A549 (cell line): ENCODE measurements around the gene INHBE. TPM values are rescaled to one million over a fixed set of nuclear protein-coding genes. Genes with fewer than 3 reads are reported as not detected.
"Not testable (repeated sequence)": the region's sequence is repeated elsewhere in the genome, so short reads cannot be mapped to it uniquely, and the experiment has no call there.

Experiments used
- ATAC-seq, 2 experiments: fragments of 200-7000 bp in 1 of 2; fragments of >200 bp in 1 of 2; cut with Nextera tagmentation in 1 of 2; cut with Tn5 transposase in 1 of 2; 3 replicates each; pipeline versions ENCODE4 v1.8.0 to v1.9.1; 2018 to 2020; ENCODE audit warnings: mild to moderate bottlenecking in 1 of 2, moderate library complexity in 1 of 2
- CTCF ChIA-PET: fragments of 300-600 bp; sonication (Branson Sonifier 250); formaldehyde crosslinking; extraction: SDS; loops from one replicate; lab custom pipeline; 2021; ENCODE audit warnings: antibody characterized with exemption, inconsistent platforms; lab: Yijun Ruan, JAX
- POLR2A ChIA-PET: fragments of 350-600 bp; formaldehyde crosslinking; extraction: SDS; loops from one replicate; lab custom pipeline; 2021; ENCODE audit warnings: antibody characterized with exemption, inconsistent platforms; lab: Yijun Ruan, JAX
- DNase-seq, 2 experiments: peaks; one replicate each; pipeline versions ENCODE4 v3.0.0 to v3.0.0-alpha.2; 2011 to 2016; ENCODE audit warnings: low read depth in 1 of 2, low spot score in 1 of 2
- FAIRE-seq: peaks from 2 replicates; lab custom pipeline; 2011; peaks lifted over from hg19 to GRCh38; lab: Jason Lieb, UNC
- H3K27ac ChIP-seq, 2 experiments: fragments of >200 bp; sonication (Bioruptor Twin); formaldehyde crosslinking; 3 replicates each; pipeline ENCODE4 v1.5.1; 2016 to 2017
- H3K4me1 ChIP-seq: fragments of >200 bp; sonication (Bioruptor Twin); formaldehyde crosslinking; 3 replicates; pipeline ENCODE4 v1.6.1; 2016
- H3K4me2 ChIP-seq: fragments of >200 bp; sonication (Bioruptor Twin); formaldehyde crosslinking; 3 replicates; pipeline ENCODE4 v1.6.1; 2016
- H3K4me3 ChIP-seq: fragments of >200 bp; sonication (Bioruptor Twin); formaldehyde crosslinking; 3 replicates; pipeline ENCODE4 v1.5.1; 2016
- H3K9me3 ChIP-seq: fragments of >200 bp; sonication (Bioruptor Twin); formaldehyde crosslinking; 3 replicates; pipeline ENCODE4 v1.6.1; 2016
- CHD4 ChIP-seq: fragments of 200-600 bp; sonication (generic); IDR thresholded peaks from 2 replicates; pipeline ENCODE4 v1.6.1; 2016; ENCODE audit warnings: antibody characterized with exemption, mild to moderate bottlenecking, borderline replicate concordance
- E2F6 ChIP-seq: IDR thresholded peaks from 2 replicates; pipeline ENCODE4 v1.6.1; 2012; ENCODE audit warnings: low read depth, borderline replicate concordance
- ELK1 ChIP-seq: fragments of 150-350 bp; IDR thresholded peaks from 2 replicates; pipeline ENCODE4 v1.6.1; 2014; ENCODE audit warnings: low read depth, mild to moderate bottlenecking, low read length
- EP300 ChIP-seq, 2 experiments: fragments of >200 bp; sonication (Bioruptor Twin); formaldehyde crosslinking; IDR thresholded peaks; 2 replicates in 1 of 2; 3 replicates in 1 of 2; pipeline ENCODE4 v1.6.1; 2016 to 2017
- FOSL2 ChIP-seq, 2 experiments: fragments of 450-650 bp in 1 of 2; fragments of >200 bp in 1 of 2; sonication (Bioruptor Twin) in 1 of 2; formaldehyde crosslinking; IDR thresholded peaks; 2 replicates each; pipeline versions ENCODE4 v1.5.0 to v1.6.1; 2016 to 2020; ENCODE audit warnings: mild to moderate bottlenecking in 1 of 2, moderate library complexity in 1 of 2
- GATA3 ChIP-seq: IDR thresholded peaks from 2 replicates; pipeline ENCODE4 v1.6.1; 2012; ENCODE audit warnings: borderline replicate concordance
- HOXA7 ChIP-seq: fragments of 250-450 bp; sonication (Bioruptor Pico); IDR thresholded peaks from 2 replicates; pipeline ENCODE4 v1.5.0; 2020; ENCODE audit warnings: mild to moderate bottlenecking, moderate library complexity
- HOXB13 ChIP-seq: fragments of 250-450 bp; sonication (Bioruptor Pico); IDR thresholded peaks from 2 replicates; pipeline ENCODE4 v1.5.0; 2020; ENCODE audit warnings: low read depth, mild to moderate bottlenecking, moderate library complexity
- JUN ChIP-seq, 2 experiments: fragments of >200 bp; sonication (Bioruptor Twin); formaldehyde crosslinking; IDR thresholded peaks; 2 replicates in 1 of 2; 3 replicates in 1 of 2; pipeline ENCODE4 v1.6.1; 2016 to 2017
- MAZ ChIP-seq: fragments of 150-350 bp; IDR thresholded peaks from 2 replicates; pipeline ENCODE4 v1.6.1; 2014; ENCODE audit warnings: antibody characterized with exemption, low read depth, low read length, borderline replicate concordance
- MYC ChIP-seq: IDR thresholded peaks from 2 replicates; pipeline ENCODE4 v1.6.1; 2012; ENCODE audit warnings: mild to moderate bottlenecking, inconsistent platforms, low read length, improper control_type of control experiment, borderline replicate concordance
- NFE2L2 ChIP-seq: fragments of 150-350 bp; conservative IDR thresholded peaks from 2 replicates; pipeline ENCODE4 v1.6.1; 2014; ENCODE audit warnings: low read length
- NR3C1 ChIP-seq: fragments of >200 bp; sonication (Bioruptor Twin); formaldehyde crosslinking; IDR thresholded peaks from 3 replicates; pipeline ENCODE4 v1.6.1; 2017
- PHF8 ChIP-seq: fragments of 200-600 bp; sonication (generic); IDR thresholded peaks from 2 replicates; pipeline ENCODE4 v1.6.1; 2016; ENCODE audit warnings: low read depth, mild to moderate bottlenecking, antibody characterized with exemption, moderate library complexity, borderline replicate concordance
- POLR2AphosphoS2 ChIP-seq: conservative IDR thresholded peaks from 2 replicates; pipeline ENCODE4 v1.6.1; 2012; ENCODE audit warnings: low read length, improper control_type of control experiment, inconsistent platforms
- RARB ChIP-seq: fragments of 250-450 bp; sonication (Bioruptor Pico); IDR thresholded peaks from 2 replicates; pipeline ENCODE4 v1.8.0; 2021; ENCODE audit warnings: mild to moderate bottlenecking, moderate library complexity
- RNF2 ChIP-seq: fragments of 200-600 bp; sonication (generic); IDR thresholded peaks from 2 replicates; pipeline ENCODE4 v1.6.1; 2016; ENCODE audit warnings: low read depth, mild to moderate bottlenecking, antibody characterized with exemption, moderate library complexity, borderline replicate concordance
- SMC3 ChIP-seq: fragments of >200 bp; sonication (Bioruptor Twin); formaldehyde crosslinking; IDR thresholded peaks from 3 replicates; pipeline ENCODE4 v1.6.1; 2018; ENCODE audit warnings: inconsistent platforms
- TFCP2L1 ChIP-seq: fragments of 250-450 bp; sonication (Bioruptor Pico); IDR thresholded peaks from 2 replicates; pipeline ENCODE4 v1.5.0; 2021; ENCODE audit warnings: mild to moderate bottlenecking
- TP53 ChIP-seq: fragments of 250-450 bp; sonication (Bioruptor Pico); IDR thresholded peaks from 2 replicates; pipeline ENCODE4 v1.5.0; 2021; ENCODE audit warnings: mild to moderate bottlenecking, moderate library complexity
- ZC3H11A ChIP-seq: fragments of 450-650 bp; IDR thresholded peaks from 2 replicates; pipeline ENCODE4 v1.6.1; 2014; ENCODE audit warnings: antibody characterized with exemption, mild to moderate bottlenecking
- ZNF302 ChIP-seq: fragments of 250-450 bp; sonication (Bioruptor Pico); IDR thresholded peaks from 2 replicates; pipeline ENCODE4 v1.9.0; 2021; ENCODE audit warnings: inconsistent platforms, mild to moderate bottlenecking, moderate library complexity
- WGBS: methylation state at CpG from one replicate; pipeline ENCODE4 v1.1.6; 2017; ENCODE audit errors: missing lambda C conversion rate; 5-methylcytosine and 5-hydroxymethylcytosine counted together
- polyA plus RNA-seq, 4 experiments: library from polyadenylated mRNA; depleted of rRNA in 3 of 4; stranded (reverse); fragments of >200 nt; fragmentation: RNase III in 1 of 4; extraction: RNeasy Plus Mini Kit Qiagen cat#74134 plus additional on column Dnase treatment in 1 of 4; gene quantifications; 2 replicates in 3 of 4; 3 replicates in 1 of 4; pipeline ENCODE4 v1.2.3, GENCODE V29; 2011 to 2017

INHBE gene
- polyA plus RNA-seq, 2 of the 4 experiments (the other 2 are of a cell fraction), result 0.74 to 2.4 TPM

- FAIRE-seq (no peak), DNase-seq (no peak), ATAC-seq (no peak)
- POLR2A ChIA-PET, result interaction anchor here (0.5 kb wide), 1 partner anchor 14 kb away, joined by 4 read pairs; no protein-coding TSS in a partner anchor
- TF ChIP-seq NR3C1 (no peak), GATA3 (no peak), JUN (IDR thresholded peaks at IDR 0.05) (no peak), ZNF302 (no peak), SMC3 (no peak)
- WGBS, result 96% methylated on average over 4 of the region's 4 CpGs
- H3K4me3 ChIP-seq, result no peak overlapping the region
- no peak overlapping the region for H3K27ac ChIP-seq
- peak overlapping the region; percentile 0; the same call in 1 of the 3 replicates for H3K4me2 ChIP-seq
- H3K4me1 ChIP-seq, result peaks cover 12% of the 10 kb centered on the region
- no peaks in the 10 kb centered on the region for H3K9me3 ChIP-seq
- CTCF ChIA-PET, result interaction anchor here (1.6 to 2.4 kb wide), 3 partner anchors 25 to 31 kb away, joined by 4 to 9 read pairs (median 9); partner anchors contain the start of gene GLI1
Measured at GRCh38 chr12:57490126-57490525, 35.0 kb downstream of the INHBE start.

DNA sequence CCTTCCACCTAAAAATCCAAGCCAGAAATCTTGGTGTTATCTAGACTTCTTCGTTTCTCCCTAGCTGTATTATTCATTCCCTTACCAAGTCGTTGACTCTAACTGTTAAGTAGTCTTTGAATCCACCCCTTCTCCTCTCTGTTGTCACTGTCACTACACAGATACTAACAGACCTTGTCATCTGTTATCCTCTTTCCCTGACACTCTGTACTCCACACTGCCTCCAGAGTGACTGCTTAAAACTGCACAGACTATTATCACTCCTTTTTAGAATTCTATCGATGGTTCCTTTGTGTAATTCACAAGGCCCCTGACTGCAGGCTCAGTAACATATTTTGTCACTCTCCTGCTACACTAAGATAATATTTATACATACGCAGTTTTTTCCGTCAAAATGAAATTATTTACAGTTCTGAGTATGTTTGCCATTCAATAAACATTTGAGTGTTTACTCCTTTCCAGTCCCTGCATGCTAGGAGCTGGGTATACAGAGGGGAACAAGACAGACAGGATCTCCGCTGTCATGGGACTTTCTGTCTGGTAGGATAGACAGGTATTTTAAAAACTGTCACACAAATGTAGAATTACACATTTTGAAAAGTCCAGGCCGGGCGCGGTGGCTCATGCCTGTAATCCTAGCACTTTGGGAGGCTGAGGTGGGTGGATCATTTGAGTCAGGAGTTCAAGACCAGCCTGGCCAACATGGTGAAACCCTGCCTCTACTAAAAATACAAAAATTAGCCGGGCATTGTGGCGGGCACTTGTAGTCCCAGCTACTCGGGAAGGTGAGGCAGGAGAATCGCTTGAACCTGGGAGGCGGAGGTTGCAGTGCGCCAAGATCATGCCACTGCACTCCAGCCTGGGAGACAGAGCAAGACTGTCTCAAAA, 36.5 kb downstream of the INHBE start:
- Histone ChIP-seq H3K27ac (no peak overlapping the region), H3K4me1 (peaks cover 12% of the 10 kb centered on the region), H3K4me3 (no peak overlapping the region), H3K4me2 (no peak overlapping the region), H3K9me3 (no peaks in the 10 kb centered on the region)
- ATAC-seq (peak; percentile 59 to 78), DNase-seq (peak; percentile 51 to 56)
- WGBS, result 84% methylated on average over 15 of the region's 15 CpGs
- POLR2A ChIA-PET, result no interaction called here
- TF ChIP-seq RARB (CRISPR knock-in tag), result no peak
- TF ChIP-seq HOXB13 (CRISPR knock-in tag), result no peak
- no peak for TF ChIP-seq NFE2L2
- TF ChIP-seq MAZ, result no peak
- TF ChIP-seq FOSL2 (IDR thresholded peaks at IDR 0.05), result no peak
- no peak for TF ChIP-seq FOSL2 (CRISPR knock-in tag; IDR thresholded peaks at IDR 0.05)
- TF ChIP-seq TP53 (CRISPR knock-in tag), result no peak
- no peak for TF ChIP-seq EP300 (IDR thresholded peaks at IDR 0.05)
- TF ChIP-seq ZC3H11A, result no peak
- no peak for TF ChIP-seq MYC
- no peak for TF ChIP-seq TFCP2L1 (CRISPR knock-in tag)
- TF ChIP-seq, all 56 proteins: peak for 0
- CTCF ChIA-PET, result interaction anchor here (0.6 to 2.4 kb wide), 6 partner anchors 13 to 278 kb away, joined by 3 to 9 read pairs (median 4); partner anchors contain the start of gene GLI1
- FAIRE-seq, result peak; percentile 23

- H3K4me1 ChIP-seq, FAIRE-seq, POLR2A ChIA-PET, CTCF ChIA-PET, H3K9me3 ChIP-seq, H3K27ac ChIP-seq, H3K4me2 ChIP-seq, DNase-seq, ATAC-seq, H3K4me3 ChIP-seq: not testable (repeated sequence)
- 95% methylated on average over 15 of the region's 48 CpGs for WGBS
Measured at GRCh38 chr12:57495051-57495701, 40.1 kb downstream of the INHBE start.

DNA sequence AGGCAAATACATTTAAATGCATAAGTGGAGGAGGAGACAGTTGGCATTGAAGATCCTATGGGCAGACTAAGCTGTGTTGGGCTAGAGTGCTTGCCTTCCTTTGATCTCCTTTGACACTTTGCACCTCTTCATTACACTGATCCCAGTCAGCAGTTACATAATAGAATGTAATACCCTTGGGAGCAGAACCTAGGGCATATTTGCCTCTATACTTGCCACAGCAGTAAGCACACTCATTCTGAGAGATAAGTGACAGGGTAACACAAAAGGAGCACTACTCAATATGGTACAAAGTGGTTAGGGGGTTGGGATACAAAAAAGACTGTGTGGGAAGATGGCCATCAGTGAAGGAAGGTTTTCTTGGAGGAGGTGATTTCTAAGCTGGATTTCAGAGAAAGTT, 41.7 kb downstream of the INHBE start:
- TF ChIP-seq CHD4 (no peak), HOXA7 (CRISPR knock-in tag) (no peak), PHF8 (no peak), SMC3 (no peak), POLR2AphosphoS2 (no peak), RNF2 (no peak), HOXB13 (CRISPR knock-in tag) (no peak), ELK1 (no peak), E2F6 (no peak)

More for the DNA sequence above, 41.7 kb downstream of the INHBE start:
- no peak for ATAC-seq
- no peak overlapping the region for H3K4me3 ChIP-seq
- no peaks in the 10 kb centered on the region for H3K4me1 ChIP-seq
- ChIA-PET POLR2A (no interaction called here), CTCF (interaction anchor here (0.8 to 1.2 kb wide), 6 partner anchors 18 to 71 kb away, joined by 3 read pairs; no protein-coding TSS in a partner anchor)
- no peak for FAIRE-seq
- no peak overlapping the region for H3K27ac ChIP-seq
- no peak for DNase-seq
- H3K4me2 ChIP-seq, result no peak overlapping the region
- no peaks in the 10 kb centered on the region for H3K9me3 ChIP-seq
